ENCODE data around the gene UFSP1. TPM values are rescaled to one million over a fixed set of nuclear protein-coding genes. Genes with fewer than 3 reads are reported as not detected.
A peak's percentile ranks its signal among the peaks of the same experiment; 100 is the strongest.
"Not testable (repeated sequence)": the region's sequence is repeated elsewhere in the genome, so short reads cannot be mapped to it uniquely, and the experiment has no call there.

The UFSP1 gene
- 1.5 and 2.2 TPM in 2 replicates for total RNA-seq

- no peak for DNase-seq (ENCODE audit: low read depth in 2 of 2)
Measured at GRCh38 chr7:100888988-100889750, at the start of gene UFSP1. Gene UFSP1 (minus strand): TSS chr7:100889715. CDS start chr7:100889271, 444 bp downstream.

- DNase-seq (ENCODE audit: low read depth in 2 of 2) = not testable (repeated sequence)
Measured at GRCh38 chr7:100936167-100936566, 46.7 kb upstream of the UFSP1 start.

GRCh38 chr7:100935381-100935780 is 45.9 kb upstream of the UFSP1 start:
- DNase-seq (ENCODE audit: low read depth in 2 of 2) = not testable (repeated sequence)

- no peak for DNase-seq (ENCODE audit: low read depth in 2 of 2)
Measured at GRCh38 chr7:100933734-100934133, 44.2 kb upstream of the UFSP1 start.

GRCh38 chr7:100929808-100930174 is 40.3 kb upstream of the UFSP1 start:
- no peak for DNase-seq (ENCODE audit: low read depth in 2 of 2)

DNA sequence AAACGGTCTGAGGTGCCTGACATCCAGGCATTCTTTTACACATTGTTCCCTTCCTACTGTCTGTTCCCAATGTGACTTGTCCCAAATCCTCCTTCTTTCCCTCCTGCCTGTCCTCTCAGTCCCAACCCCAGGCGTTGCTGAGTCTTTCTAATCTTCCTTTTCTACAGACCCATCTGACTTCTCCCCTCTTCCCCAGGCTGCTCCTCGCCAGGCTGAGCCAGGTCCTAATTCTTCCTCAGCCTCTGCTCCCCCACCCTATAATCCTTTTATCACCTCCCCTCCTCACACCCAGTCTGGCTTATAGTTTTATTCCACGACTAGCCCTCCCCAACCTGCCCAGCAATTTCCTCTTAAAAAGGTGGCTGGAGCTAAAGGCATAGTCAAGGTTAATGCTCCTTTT is 34.1 kb upstream of the UFSP1 start:
- DNase-seq (ENCODE audit: low read depth in 2 of 2) = not testable (repeated sequence)

GRCh38 chr7:100921039-100921438 is 31.5 kb upstream of the UFSP1 start:
- no peak for DNase-seq (ENCODE audit: low read depth in 2 of 2)

DNA sequence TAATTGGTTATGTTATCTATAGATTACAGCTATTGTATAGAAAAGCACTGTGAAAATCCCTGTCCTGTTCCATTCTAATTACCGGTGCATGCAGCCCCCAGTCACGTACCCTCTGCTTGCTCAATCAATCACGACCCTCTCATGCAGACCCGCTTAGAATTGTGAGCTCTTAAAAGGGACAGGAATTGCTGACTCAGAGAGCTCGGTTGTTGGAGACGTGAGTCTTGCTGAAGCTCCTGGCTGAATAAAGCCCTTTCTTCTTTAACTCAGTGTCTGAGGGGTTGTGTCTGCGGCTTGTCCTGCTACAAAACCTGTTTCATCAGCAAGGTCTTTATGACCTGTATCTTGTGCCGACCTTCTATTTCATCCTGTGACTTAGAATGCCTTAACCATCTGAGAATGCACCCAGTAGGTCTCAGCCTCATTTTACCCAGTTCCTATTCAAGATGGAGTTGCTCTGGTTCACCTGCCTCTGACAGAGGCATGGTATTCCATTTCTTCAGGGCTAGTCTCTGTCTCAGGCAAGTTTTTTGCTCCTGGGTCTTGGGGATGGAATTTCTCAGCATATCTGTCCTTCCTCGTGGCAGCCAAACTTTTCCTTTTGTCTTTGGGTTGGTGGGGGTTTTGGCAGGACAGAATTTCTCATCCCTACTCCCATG is 30.4 kb upstream of the UFSP1 start:
- DNase-seq (ENCODE audit: low read depth in 2 of 2) = not testable (repeated sequence)

GRCh38 chr7:100919335-100919734 is 29.8 kb upstream of the UFSP1 start:
- DNase-seq (ENCODE audit: low read depth in 2 of 2) = not testable (repeated sequence)

- DNase-seq (ENCODE audit: low read depth in 2 of 2) = no peak
Measured at GRCh38 chr7:100914879-100915447, 25.4 kb upstream of the UFSP1 start.

DNA sequence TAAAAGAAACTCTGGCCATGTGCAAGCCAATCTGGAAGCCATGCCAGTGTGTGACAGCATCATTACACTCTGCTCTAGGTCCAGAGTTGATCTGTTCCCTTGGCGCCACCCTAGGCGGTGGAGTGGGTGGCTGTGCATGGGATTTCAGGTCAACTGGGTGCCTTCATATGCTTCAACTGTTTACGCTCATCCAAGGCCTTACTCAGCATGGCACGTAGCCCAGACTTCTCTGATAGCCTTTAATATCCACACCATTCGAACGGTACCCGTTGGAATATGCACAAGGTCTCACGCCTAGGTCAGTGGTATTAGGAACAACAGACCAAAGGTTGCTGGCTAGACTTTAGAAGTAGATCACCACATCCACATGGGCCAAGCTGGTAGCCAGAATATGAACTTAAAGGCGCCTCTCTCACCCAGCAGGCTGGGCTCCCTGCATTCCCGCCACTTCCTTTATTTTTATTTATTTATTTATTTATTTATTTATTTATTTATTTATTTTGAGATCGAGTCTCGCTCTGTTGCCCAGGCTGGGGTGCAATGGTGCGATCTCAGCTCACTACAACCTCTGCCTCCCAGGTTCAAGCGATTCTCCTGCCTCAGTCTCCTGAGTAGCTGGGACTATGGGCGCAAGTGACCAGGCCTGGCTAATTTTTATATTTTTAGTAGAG is 24.8 kb upstream of the UFSP1 start:
- DNase-seq (ENCODE audit: low read depth in 2 of 2) = no peak

- DNase-seq (ENCODE audit: low read depth in 2 of 2) = no peak
Measured at GRCh38 chr7:100911484-100911883, 22.0 kb upstream of the UFSP1 start.

GRCh38 chr7:100910443-100910842 is 20.9 kb upstream of the UFSP1 start:
- DNase-seq (ENCODE audit: low read depth in 2 of 2) = not testable (repeated sequence)

GRCh38 chr7:100908512-100908911 is 19.0 kb upstream of the UFSP1 start:
- no peak for DNase-seq (ENCODE audit: low read depth in 2 of 2)

GRCh38 chr7:100902638-100903037 is 13.1 kb upstream of the UFSP1 start:
- no peak for DNase-seq (ENCODE audit: low read depth in 2 of 2)

GRCh38 chr7:100901921-100902332 is 12.4 kb upstream of the UFSP1 start:
- DNase-seq (ENCODE audit: low read depth in 2 of 2) = no peak

DNA sequence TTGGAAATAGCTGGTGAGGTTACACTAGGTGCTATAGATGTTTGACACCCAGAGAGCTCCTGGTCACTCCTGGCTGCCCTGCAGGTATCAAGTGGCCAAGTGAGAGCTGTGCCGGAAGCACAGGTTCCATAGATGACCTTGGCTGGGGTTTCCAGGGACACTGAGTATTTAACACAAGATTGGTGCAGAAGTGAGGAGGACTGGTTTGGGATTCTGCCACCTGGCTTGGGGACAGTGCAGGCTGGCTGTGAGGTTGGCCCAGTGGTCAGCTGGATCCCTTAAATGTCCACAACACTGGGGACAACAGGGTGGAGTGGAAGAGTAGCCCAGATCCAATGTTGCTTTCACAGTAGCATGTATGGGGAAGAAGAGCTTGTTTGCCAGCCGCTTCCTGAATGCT is 11.5 kb upstream of the UFSP1 start:
- DNase-seq (ENCODE audit: low read depth in 2 of 2) = no peak

DNA sequence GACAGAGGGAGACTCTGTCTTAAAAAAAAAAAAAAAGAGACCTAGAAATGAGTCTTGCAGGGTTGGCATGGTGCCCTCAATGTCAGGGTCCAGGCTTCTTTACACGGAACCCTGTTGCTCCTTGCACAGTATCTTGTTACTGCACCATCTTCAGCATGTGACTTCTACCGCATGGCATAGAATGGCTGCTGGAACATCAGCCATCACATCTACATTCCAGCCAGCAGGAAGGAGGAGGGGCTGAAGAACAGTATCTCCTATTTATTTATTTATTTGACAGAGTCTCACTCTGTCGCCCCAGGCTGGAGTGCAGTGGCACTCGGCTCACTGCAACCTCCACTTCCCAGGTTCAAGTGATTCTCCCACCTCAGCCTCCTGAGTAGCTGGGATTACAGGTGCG is 9.9 kb upstream of the UFSP1 start:
- DNase-seq (ENCODE audit: low read depth in 2 of 2) = no peak

DNA sequence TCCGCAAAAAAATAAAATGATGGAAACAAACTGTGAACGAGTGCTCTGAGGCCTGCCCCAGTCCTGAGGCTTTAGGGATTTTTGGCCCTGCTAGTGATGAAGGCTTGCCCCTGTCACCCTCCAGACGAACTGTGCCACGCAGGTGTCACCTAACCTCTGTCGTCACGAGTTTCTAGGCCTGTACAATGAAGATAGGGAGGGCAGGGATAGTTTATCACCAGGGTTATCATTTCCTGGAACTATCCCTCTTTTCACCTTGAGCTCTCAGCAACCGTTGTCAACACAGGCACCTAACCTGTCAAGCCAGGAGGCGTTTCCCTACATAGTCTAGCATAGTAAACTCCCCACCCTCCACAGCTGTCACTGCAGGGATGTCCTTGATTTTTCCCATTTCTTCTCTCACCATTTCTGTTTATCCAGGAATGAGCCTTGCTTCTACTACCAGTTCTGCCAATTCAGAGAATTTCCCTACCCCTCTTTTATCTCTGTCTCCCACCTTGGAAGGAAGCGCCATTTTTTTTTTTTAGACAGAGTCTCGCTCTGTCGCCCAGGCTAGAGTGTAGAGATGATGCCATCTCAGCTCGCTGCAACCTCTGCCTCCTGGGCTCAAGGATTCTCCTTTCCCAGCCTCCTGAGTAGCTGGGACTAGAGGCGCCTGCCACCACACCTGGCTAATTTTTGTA is 8.4 kb upstream of the UFSP1 start:
- no peak for DNase-seq (ENCODE audit: low read depth in 2 of 2)

GRCh38 chr7:100896732-100897608 is 7.5 kb upstream of the UFSP1 start:
- peak in 1 of 2 donors; percentile 50 for DNase-seq (ENCODE audit: low read depth in 2 of 2)
